GM12872 (cell line): Measurements from ENCODE around the gene NALF2.

Experiments
- CTCF ChIP-seq: IDR thresholded peaks from 3 replicates; pipeline ENCODE4 v1.5.1; 2011; ENCODE audit warnings: low read depth, mild to moderate bottlenecking, low read length, moderate library complexity; ENCODE audit not compliant: insufficient read depth

Gene NALF2

GRCh38 chrX:69503782-69504625, at the start of gene NALF2:
Gene NALF2 (plus strand): TSS chrX:69504326. CDS start chrX:69505283, 957 bp downstream.
- TF ChIP-seq CTCF = no peak

GRCh38 chrX:69457756-69458155, 46.4 kb upstream of the NALF2 start:
- TF ChIP-seq CTCF = no peak

- no peak for TF ChIP-seq CTCF
Observed at GRCh38 chrX:69466546-69466945, 37.6 kb upstream of the NALF2 start.

- TF ChIP-seq CTCF = no peak
Observed at GRCh38 chrX:69469975-69470374, 34.2 kb upstream of the NALF2 start.

- TF ChIP-seq CTCF = no peak
Observed at GRCh38 chrX:69489625-69490024, 14.5 kb upstream of the NALF2 start.

- peak; percentile 34; the same call in 1 of the 3 replicates for TF ChIP-seq CTCF
Observed at GRCh38 chrX:69493193-69493592, 10.9 kb upstream of the NALF2 start.

GRCh38 chrX:69493766-69494165, 10.4 kb upstream of the NALF2 start:
- no peak for TF ChIP-seq CTCF
